ENCODE measurements around the gene FSTL4.

The FSTL4 gene

GRCh38 chr5:133386662-133387061 lies 225.7 kb downstream of the FSTL4 start:
- no peak for DNase-seq (ENCODE audit: low read depth in 2 of 2)

DNA sequence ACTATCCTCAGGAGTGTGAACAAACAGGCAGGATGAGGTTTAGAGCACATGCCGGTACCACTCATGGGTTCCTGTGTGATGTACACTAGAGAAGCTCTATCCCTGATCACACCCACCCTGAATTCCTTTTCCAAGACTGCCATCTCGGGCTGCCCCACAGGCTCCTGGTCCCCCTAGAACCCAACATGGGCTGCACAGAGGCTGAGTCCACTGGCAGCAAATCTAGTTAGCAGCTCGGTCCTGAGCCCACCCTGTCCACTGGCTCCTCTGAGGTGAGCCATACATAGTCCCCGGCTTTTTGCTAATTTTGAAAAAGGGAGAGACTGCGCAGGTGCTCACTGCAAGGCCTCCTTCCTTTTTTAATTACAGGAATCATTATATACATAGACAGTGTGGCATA lies 227.0 kb downstream of the FSTL4 start:
- DNase-seq (ENCODE audit: low read depth in 2 of 2), result no peak

GRCh38 chr5:133384903-133385302 lies 227.4 kb downstream of the FSTL4 start:
- no peak for DNase-seq (ENCODE audit: low read depth in 2 of 2)

DNA sequence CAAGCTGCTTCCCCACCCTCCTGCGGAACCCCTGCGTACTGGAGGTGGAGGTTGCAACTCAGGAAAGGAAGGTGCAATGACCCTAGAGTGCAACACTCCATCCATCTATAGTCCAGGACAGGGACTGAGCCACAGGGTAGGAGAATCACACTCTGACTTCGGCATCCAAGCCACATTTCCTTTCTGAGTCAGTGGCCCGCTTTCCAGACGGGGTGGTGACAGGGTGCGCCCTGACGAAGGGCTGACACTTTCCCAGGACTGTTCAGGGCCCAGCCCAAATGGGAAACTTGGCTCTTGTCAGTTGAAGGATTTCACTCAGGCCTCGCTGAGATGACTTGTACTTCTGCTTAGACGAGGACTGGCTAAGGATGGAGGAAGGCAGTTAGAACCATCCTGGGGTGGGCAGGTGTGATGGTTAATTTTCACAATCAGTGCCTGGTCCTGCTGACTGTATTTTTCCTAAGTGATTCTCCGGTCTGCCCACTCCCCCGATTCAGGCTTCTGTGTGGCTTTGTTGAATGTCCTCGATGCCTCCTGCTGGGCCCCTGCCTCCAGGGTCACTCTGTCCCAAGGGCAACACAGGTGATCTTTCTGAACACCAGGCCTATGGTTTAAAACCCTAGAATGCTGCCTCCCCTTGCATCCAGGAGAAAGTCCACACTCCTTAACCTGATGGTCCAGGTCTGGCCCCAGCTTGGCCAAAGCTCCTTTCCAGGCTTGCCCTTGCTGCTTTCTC lies 228.1 kb downstream of the FSTL4 start:
- DNase-seq (ENCODE audit: low read depth in 2 of 2), result no peak

- DNase-seq (ENCODE audit: low read depth in 2 of 2), result no peak
Measured at GRCh38 chr5:133383580-133383939, 228.8 kb downstream of the FSTL4 start.

DNA sequence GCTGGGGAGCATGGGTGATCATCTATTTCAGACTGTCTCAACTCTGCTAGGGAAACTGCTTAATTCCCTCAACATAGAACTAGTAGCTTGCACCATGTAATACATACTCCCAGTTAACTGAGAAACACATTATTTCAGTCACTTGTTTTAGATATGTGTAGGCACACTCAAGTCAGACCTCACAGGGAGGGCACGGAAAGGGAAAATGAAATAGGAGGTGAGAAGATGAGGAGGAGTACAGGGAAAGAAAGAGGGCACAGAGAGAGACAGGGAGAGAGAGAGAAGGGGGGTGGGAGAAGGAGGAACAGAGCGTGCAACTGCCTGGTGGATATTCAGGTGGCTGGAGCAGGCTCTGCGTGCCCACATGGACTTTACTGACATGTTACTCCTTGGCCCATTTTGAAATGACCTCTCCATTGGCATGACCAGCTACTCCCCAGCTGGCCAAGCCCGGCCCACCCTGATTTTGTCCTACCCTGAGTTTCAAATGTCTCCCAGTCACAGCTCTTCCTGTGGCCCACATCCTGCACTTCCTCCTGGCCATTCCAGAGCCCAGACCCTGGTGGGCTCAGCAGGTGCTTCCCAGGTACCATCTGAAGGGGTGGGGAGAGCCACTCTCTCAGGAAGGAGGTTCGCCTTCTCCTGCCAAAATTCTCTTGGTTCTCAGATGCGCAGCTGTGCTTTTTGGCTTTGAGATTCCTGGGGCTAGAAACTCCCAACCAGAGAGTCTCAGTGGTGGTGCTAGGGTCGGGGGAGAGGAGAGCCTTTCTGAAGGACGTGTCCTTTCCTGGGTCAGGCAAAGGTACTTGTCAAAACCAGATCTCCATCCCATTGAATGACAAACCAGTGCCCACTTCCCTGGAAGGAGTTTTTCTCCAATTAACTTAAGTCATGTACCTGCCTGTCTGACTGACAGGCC lies 229.4 kb downstream of the FSTL4 start:
- DNase-seq (ENCODE audit: low read depth in 2 of 2), result no peak

DNA sequence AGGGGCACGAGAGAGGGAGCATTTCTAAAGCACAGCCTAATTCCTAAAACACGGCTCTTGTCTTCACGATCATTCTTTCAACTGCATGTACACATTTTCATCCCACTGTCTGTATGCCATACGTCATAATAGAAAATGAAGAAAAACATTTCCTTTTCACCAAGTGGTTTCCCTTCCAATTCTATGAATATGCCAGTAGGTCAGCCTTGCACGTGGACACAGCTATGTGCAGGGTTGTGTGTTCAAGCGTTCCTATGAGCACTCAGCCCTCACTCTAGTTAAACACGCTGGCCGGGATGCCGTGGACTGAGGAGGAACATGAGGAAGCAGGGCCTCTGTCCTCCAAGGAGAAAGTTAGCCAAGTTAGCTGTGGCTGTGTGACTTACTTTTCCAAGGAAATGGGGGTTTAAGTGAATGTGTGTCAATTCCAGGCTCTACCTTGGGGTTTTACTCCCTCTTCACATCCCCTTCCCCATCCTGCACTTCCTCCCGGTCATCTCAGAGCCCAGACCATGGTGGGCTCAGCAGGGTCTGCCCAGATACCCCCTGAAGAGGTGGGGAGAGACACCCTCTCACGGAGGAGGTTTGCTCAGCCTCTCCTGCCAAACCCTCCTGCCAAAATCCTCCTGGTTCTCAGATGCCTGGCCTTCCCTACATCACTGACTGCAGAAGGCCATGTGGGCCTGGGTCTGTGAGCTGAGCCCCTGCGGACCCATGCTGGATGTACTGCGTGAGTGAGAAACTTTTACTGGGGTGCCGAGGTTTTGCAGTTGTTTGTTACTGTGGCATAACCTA lies 230.6 kb downstream of the FSTL4 start:
- no peak for DNase-seq (ENCODE audit: low read depth in 2 of 2)

- DNase-seq (ENCODE audit: low read depth in 2 of 2), result no peak
Measured at GRCh38 chr5:133381041-133381440, 231.3 kb downstream of the FSTL4 start.

DNA sequence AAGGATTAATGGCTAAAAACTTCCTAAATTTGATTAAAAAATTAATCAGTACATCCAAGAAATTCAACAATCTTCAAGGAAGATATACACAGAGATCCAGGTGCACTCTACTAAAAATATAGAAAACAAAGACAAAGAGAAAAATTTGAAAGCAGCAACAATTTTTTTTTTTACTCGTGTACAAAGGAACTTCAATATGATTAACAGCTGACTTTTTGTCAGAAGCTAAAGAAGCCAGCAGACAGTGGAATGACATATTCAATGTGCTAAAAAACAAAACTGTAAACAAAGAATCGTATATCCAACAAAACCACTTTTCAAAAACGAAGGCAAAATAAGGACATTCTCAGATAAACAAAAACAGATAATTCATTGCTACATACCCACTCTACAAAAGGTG lies 234.6 kb downstream of the FSTL4 start:
- no peak for DNase-seq (ENCODE audit: low read depth in 2 of 2)

- DNase-seq (ENCODE audit: low read depth in 2 of 2), result no peak
Measured at GRCh38 chr5:133376986-133377385, 235.4 kb downstream of the FSTL4 start.

DNA sequence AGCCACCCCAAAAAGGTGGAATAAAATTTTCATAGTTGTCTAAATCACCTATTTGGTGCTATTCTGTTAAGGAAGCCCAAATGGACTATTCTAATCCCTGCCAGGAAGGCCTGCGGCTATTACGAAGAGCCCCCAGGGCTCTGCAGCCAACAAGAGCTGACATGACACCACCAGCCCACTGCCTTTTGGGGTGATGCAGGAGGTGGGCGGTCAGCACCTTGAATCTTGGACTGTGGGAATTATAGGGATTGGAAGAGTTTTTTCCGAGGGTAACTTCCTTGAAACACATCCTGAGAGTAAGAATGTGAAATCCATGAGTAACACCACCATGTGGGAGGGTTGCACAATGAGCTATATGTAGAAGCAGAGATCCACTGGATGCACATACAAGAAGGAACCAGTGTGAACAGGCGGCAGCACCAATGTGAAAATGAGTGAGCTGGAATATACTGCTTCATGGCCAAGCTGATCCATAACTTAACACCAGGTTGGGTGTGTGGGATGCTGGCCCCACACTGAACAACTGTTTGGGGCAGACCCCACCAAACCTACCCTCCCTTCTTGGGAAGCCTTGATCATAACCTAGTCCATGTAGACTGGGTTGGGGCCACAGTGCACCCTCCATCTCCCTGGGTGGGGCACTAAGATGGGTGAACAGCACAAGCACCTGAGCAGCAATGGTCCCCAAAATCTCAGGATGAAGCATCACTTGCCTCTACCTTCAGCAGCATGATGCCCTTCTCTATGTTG lies 239.0 kb downstream of the FSTL4 start:
- no peak for DNase-seq (ENCODE audit: low read depth in 2 of 2)

GRCh38 chr5:133372293-133372937 lies 239.9 kb downstream of the FSTL4 start:
- DNase-seq (ENCODE audit: low read depth in 2 of 2), result no peak

GRCh38 chr5:133371371-133372155 lies 240.8 kb downstream of the FSTL4 start:
- no peak for DNase-seq (ENCODE audit: low read depth in 2 of 2)

DNA sequence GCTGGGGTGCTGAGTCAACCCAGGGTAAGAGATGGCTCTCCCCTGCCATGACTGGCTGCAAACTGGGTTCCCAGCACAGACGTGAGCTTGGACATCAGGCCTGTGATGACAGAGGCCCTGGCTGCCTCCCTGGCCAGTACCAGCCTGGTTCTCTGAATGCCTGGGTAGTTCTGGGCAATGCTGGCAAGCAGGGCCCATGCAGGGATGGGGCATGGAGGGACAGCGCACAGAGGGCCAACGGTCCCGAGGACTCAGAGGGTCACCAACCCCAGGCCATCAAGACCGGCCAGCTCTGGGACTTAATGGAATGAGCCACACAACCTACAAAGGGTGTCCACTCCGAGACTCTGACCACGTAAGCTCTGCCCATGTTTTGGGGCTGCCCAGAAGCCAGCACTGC lies 241.4 kb downstream of the FSTL4 start:
- DNase-seq (ENCODE audit: low read depth in 2 of 2), result no peak

DNA sequence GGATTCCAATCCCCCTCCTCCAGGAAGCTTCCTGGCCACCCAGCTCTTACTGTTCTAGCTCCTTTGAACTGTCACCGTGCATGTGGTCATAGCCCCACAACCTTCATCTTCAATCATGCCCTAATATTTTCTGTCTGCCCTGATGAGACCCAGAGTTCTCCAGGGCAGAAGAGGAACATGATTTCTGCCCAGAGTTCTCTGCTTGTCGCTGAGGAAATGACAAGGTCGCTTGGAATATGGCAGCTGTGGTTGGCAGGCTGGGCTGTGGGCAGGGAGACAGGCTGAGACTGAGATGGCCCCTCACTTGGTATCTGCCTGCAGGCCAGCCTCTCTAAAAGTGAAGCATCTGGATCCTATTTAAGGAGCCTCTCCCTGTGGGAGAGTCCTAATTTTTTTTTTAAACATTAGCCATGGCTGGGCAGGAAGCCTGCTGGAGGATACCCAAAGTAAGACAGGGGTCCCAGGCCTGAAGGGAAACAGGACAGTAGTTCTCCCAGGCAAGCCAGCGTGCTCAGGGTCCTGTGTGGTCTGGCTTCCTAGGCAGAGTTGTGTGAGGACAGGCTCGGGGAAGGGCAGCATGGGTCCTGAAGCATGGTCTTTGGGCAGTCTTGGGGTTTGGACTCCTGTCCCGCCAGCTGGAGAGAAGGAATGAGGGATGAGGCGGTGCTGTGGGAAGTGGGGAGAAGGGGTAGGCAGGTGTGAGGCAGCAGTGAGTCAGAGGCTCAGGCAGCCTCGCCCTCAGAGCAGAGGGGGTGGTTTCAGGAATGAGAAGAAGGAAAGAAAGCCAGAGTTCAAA lies 242.1 kb downstream of the FSTL4 start:
- DNase-seq (ENCODE audit: low read depth in 2 of 2), result no peak

DNA sequence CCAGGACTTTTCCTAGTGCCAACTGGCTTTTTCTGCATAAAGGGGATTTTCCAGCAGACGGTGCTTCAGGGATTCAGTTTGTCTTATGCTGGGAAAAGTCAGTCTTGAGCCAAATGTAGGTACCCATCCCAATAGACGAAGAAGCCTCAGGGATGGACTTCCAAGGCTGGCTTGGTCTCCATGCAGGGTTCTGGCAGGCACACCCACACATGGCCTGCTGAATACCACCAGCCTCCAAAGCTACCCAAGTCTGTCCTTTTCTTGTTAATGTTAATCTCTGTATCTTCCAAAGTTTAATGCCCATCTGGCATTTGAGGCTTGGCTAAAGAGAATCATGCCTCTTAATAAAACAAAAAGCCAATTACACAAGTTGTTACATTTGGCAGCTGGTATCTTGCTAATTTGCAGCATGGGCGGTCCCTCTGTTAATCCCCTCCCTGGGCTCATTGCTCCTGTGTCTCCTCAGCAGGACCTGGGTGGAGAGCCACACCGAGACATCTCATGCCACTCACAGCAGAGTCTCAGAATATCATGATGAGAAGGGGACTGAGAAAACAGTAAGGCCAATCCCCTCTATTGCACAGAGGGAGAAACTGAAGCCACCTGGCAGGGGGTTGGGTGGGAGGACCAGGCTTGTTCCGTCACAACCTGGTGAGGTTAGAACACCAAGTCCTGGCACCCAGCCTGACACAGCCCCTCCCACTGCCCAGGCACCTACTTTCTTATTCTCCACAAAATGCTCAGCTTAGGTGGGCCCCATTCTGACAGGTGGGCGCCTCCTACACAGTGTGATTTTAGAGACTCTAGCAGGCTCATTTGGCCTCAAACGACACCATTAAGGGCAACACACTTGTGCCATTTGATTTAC lies 243.2 kb downstream of the FSTL4 start:
- DNase-seq (ENCODE audit: low read depth in 2 of 2), result no peak

GRCh38 chr5:133367984-133368383 lies 244.4 kb downstream of the FSTL4 start:
- no peak for DNase-seq (ENCODE audit: low read depth in 2 of 2)

DNA sequence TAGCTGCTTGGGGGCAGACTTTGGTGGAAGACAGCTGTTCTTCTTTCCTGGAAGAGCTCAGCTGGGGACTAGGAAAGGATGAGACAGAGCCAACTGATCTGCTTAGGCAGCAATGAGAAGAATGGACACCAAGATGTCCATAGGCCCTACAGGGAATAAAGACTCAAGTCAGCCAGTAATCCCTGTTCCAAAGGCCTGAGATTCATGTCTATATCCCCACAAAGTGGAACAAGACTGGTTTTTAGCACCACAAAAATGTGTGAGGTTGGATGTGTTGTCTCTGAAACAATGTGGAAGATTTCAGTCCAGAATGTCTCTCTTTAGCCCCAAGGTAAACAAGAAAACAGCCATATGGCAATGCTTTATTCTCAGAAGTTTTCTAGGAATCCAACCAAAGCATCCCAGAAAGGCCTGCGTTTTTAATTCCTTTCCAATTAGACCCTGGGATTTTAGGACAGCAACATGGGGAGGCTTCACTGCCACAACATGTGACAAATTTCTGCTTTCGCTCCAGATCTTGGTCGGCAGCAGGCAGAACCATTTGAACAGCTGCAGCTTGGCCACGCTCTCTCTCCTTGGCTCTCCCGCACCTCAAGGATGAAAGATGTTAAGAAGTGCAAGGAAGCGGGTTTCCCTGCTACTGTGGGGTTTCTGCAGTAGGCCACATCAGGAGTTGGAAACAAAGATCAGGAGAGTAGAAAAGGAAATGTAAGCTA lies 245.1 kb downstream of the FSTL4 start:
- no peak for DNase-seq (ENCODE audit: low read depth in 2 of 2)
